ENCODE measurements around the gene AIP.
"Not testable (repeated sequence)": the region's sequence is repeated elsewhere in the genome, so short reads cannot be mapped to it uniquely, and the experiment has no call there.

Gene AIP

GRCh38 chr11:67468759-67469507, 13.9 kb upstream of the AIP start, which contains the start of gene TMEM134:
Gene TMEM134 (minus strand): TSS chr11:67469251. CDS start chr11:67469192, 59 bp downstream.
- peak; percentile 85 to 90 for DNase-seq (ENCODE audit: low read depth in 2 of 2)

GRCh38 chr11:67469508-67469811, 13.4 kb upstream of the AIP start:
- no peak for DNase-seq (ENCODE audit: low read depth in 2 of 2)

GRCh38 chr11:67470337-67471002, 12.4 kb upstream of the AIP start:
- DNase-seq (ENCODE audit: low read depth in 2 of 2), result no peak

GRCh38 chr11:67472882-67473281, 9.9 kb upstream of the AIP start:
- no peak for DNase-seq (ENCODE audit: low read depth in 2 of 2)

GRCh38 chr11:67476692-67477091, 6.1 kb upstream of the AIP start:
- DNase-seq (ENCODE audit: low read depth in 2 of 2), result not testable (repeated sequence)

- DNase-seq (ENCODE audit: low read depth in 2 of 2), result not testable (repeated sequence)
These were observed 5.3 kb upstream of the AIP start for GRCh38 chr11:67477344-67478050.

GRCh38 chr11:67482275-67482826, 475 bp upstream of the AIP start:
- no peak for DNase-seq (ENCODE audit: low read depth in 2 of 2)

- DNase-seq (ENCODE audit: low read depth in 2 of 2), result no peak
These were observed 1.2 kb downstream of the AIP start for GRCh38 chr11:67483831-67484665.

- DNase-seq (ENCODE audit: low read depth in 2 of 2), result no peak
These were observed 2.1 kb downstream of the AIP start for GRCh38 chr11:67484847-67485311.

- not testable (repeated sequence) for DNase-seq (ENCODE audit: low read depth in 2 of 2)
These were observed 3.1 kb downstream of the AIP start for GRCh38 chr11:67485873-67486361.

GRCh38 chr11:67486481-67487195, 3.8 kb downstream of the AIP start:
- no peak for DNase-seq (ENCODE audit: low read depth in 2 of 2)

GRCh38 chr11:67489203-67489884, 6.5 kb downstream of the AIP start:
- no peak for DNase-seq (ENCODE audit: low read depth in 2 of 2)

GRCh38 chr11:67489885-67490726, 7.3 kb downstream of the AIP start:
- no peak for DNase-seq (ENCODE audit: low read depth in 2 of 2)

GRCh38 chr11:67490727-67491065, 7.9 kb downstream of the AIP start:
- no peak for DNase-seq (ENCODE audit: low read depth in 2 of 2)

- DNase-seq (ENCODE audit: low read depth in 2 of 2), result no peak
These were observed 8.6 kb downstream of the AIP start for GRCh38 chr11:67491276-67492068.

GRCh38 chr11:67492069-67492727, 9.4 kb downstream of the AIP start:
- no peak for DNase-seq (ENCODE audit: low read depth in 2 of 2)

- DNase-seq (ENCODE audit: low read depth in 2 of 2), result no peak
These were observed 10.1 kb downstream of the AIP start for GRCh38 chr11:67492801-67493547.

Data from stimulated activated CD8-positive, alpha-beta memory T cell treated with anti-CD3 and anti-CD28 coated beads, Interleukin-7, amount 100 ng/mL, for 1 hour (primary cell).